ENCODE data around the gene HAUS3. TPM values are rescaled to one million over a fixed set of nuclear protein-coding genes. Genes with fewer than 3 reads are reported as not detected.

The HAUS3 gene
- total RNA-seq, 1 experiment from 2014 or later: 9.4 TPM

DNA sequence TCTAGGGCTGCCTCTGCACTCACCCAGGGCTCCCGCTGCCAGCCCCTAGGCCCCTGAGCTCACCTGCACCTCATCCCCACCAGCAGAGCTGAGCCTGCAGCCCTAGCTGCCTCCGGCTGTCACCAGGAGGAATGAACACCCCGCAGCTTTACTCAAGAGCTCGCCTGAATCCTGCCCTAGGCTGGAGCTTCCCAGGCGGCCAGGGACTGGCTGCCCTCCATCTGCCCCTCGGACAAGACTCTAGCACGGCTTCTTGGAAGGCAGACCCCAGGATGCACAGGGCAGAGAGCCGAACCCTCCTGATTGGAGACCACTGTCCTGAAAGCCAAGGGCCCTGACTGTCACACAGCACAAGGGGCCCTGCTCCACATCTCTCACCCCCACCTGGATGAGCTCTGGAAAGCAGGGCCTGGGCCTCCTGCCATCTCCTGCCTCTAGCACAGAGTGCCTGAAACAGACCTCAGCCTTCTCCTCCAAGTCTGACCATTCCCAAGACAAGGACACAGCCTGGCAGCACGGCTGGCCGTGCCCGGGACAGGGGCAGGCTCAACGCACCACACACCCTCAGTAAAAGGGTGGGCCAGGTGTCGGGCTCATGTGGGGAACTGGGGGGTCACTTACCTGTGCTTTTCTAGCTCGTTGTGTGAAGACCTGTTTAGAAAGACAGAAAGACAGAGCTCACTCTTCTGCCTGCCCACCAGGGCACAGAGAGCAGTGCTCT, 15.6 kb upstream of the HAUS3 start:
- in situ Hi-C loops (cut with HindIII; ENCODE audit: low pct_unique_long_range_greater_than_20kb, low sequenced_read_pairs): no loop called here
- DNase-seq (ENCODE audit: low read depth, low spot score): no peak

DNA sequence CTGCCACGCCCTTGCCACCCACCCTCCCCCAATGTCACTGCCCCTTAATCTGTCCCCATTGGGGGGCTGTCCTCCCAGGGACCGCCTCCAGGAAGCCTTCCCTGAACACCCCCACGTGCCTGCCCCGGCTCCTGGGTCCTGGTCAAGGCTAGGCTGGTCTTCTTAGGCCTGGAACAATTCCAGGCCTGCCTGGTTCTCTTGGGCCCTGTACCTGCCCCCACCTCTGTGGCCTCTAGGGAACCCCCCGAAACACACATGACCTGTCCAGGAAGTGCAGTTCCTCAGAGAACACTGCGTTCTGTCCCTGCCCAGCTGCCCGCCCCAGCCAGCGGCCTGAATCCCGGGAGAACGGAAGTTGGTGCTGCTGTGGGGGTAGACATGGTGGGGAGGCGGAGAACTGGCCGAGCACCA, 14.9 kb upstream of the HAUS3 start:
- DNase-seq (ENCODE audit: low read depth, low spot score): no peak
- in situ Hi-C loops (cut with HindIII; ENCODE audit: low pct_unique_long_range_greater_than_20kb, low sequenced_read_pairs): no loop called here

DNA sequence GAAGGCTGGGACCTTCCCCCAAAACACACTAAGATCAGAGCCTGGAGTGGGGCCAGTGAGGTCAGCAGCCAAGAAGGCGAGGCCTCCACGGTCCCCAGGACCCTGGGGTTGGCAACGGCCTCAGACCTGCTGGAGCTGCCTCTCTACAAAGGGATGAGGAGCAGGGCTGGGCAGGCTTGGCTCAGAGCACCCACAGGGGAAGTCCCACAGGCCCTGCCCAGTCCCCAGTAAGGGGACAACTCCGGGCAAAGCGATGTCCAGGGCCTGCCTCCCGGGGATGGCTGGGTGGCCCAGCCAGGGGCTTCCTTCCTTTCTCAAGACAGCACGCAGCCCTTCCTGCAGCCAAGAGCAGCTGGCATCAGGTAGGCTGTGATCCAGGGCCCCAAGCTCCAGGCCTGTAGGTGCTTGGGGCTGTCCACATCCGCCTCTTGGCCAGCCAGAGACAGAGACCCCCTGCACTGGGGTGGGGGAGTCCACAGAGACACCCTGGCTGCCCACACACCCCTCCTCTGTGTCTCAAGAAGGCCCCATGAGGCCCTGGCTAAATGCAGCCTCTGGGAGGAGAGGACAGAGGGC, 14.3 kb upstream of the HAUS3 start:
- in situ Hi-C loops (cut with HindIII; ENCODE audit: low pct_unique_long_range_greater_than_20kb, low sequenced_read_pairs): no loop called here
- DNase-seq (ENCODE audit: low read depth, low spot score): no peak

DNA sequence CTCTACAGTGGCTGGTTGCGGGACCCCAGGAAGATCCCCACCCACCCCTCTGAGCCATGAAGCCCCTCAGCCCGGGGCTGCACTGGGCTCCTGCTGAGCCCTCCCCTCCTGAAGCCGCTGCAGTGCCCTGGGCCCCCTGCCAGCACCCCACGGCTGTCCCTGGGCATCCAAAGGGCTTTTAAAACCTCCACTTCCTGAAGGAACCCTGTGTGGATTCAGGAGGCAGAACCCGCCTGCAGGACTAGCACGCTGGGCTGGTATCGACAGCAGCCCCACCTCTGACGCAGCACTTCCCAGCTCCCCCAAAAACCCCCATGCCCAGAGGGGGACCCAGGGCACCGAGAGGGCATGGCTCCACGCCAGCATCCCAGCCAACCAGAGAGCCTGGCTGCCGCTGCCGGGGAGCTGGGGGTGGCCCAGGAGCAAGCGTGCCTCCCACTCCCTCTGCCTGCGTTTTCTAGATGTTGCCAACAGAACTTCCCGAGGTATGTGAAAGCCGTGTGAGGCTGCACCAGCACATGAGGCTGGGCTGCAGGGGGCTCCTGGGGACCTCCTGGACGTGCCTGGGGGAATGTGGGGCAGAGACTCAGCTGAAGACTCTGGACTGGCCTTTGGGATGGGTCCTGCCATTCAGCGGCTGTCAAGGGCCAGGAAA, 13.7 kb upstream of the HAUS3 start:
- in situ Hi-C loops (cut with HindIII; ENCODE audit: low pct_unique_long_range_greater_than_20kb, low sequenced_read_pairs): no loop called here
- no peak for DNase-seq (ENCODE audit: low read depth, low spot score)

DNA sequence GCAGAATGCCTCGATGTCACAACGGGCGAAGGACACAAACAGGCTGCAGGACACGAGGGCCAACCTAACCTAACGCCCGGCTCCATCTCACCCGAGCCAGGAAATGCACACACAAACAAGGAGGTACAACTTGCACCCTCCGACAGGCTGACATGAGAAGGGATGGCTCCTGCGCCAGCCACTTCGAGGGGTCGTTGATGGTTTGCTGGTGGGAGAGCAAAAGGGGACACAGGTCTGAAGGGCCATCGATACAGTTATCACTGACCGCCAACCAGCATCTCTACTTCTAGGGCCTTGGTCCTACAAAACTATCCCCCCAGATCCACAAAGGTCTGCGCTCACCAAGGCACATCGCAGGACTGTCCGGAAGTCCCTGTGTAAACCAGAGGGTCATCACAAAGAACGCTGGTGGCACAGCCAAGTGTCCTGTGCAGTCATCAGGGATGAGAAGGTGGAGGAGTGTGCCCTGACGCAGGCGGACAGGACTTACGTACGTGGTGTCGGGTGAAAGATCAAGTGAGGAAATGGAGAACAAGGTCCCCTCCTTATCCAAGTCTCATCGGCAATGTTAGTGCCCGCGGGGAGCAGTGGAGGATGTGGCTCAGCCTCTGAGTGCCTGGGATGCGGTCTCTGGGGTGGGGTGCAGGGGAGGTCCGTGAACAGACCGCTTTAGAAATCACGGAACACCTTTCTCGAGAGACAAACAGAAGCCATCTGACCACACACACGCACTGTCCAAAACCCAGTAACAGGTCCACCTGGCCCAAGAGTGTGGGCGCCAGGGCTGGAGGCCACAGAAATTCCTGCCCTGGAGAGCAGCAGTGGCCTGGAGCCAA, 13.0 kb upstream of the HAUS3 start:
- in situ Hi-C loops (cut with HindIII; ENCODE audit: low pct_unique_long_range_greater_than_20kb, low sequenced_read_pairs): no loop called here
- DNase-seq (ENCODE audit: low read depth, low spot score): no peak

DNA sequence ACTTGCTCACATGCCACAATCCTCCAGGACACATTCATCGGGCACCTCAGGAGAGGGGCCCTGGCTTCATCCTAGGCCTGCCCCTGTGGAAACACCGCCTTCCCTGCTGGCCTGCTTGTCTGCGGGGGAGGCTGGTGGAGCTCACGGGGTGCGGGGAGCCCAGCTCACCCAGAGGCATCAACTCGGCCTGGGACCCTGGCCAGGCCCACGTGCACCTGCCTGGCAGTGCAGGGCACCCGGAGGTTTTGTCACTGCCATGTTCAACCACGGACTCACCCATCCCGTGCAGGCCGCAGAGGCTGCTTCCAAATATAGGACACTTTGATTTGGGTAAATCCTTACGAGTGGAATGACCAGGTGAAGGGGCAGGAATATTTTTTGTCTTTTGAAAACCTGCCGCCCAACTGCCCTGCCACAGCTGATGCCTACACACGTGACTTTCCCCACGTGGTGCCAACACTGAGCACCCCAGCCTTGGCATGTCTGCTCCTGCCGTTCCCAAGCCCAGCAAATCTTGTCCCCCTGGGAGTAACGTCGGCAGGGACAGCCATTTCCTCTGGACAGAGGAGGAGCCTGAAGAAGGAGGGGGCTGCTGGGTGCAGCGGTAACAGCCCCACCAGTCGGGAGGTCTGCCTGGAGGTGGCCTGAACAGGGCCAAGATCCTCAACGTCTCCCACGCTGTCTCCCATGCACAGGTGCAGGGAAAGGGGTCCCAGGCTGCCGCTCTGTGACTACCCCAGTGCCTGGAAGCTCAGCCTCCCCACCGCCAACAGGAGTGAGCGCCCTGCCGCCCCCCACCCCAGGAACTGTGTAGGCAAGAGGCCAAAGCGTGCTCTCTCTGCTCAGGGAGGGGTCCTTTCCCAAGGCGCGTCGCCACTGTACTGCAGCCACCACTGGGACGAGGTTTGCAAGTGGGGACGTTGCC, 11.5 kb upstream of the HAUS3 start:
- DNase-seq (ENCODE audit: low read depth, low spot score): no peak
- in situ Hi-C loops (cut with HindIII; ENCODE audit: low pct_unique_long_range_greater_than_20kb, low sequenced_read_pairs): no loop called here

DNA sequence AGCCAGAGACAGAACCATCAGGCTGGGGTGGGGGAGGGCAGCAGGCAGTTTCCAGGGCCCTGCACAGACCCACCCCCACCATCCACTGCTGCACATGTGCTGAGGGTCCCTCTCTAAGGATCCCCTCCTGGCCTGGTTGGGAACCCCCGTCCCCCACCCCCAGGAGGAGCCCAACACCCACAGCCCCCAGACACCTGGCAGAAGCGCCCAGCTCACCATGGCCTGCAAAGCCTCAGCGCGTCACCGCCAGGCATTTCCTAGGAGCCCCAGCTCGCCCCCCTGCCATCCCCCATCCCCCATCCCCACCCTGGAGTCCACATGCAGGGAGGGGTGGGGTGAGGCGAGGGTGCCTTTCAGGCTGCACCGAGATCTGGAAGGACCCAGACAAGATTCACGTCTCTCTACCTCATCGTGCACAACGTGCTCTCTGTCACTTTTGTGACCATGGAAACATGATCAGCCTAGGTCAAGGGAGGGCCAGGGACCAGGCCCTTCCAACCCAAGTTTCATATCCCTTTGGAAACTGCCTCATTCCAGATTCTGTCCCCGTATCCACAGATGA, 10.7 kb upstream of the HAUS3 start:
- no peak for DNase-seq (ENCODE audit: low read depth, low spot score)
- in situ Hi-C loops (cut with HindIII; ENCODE audit: low pct_unique_long_range_greater_than_20kb, low sequenced_read_pairs): no loop called here

DNA sequence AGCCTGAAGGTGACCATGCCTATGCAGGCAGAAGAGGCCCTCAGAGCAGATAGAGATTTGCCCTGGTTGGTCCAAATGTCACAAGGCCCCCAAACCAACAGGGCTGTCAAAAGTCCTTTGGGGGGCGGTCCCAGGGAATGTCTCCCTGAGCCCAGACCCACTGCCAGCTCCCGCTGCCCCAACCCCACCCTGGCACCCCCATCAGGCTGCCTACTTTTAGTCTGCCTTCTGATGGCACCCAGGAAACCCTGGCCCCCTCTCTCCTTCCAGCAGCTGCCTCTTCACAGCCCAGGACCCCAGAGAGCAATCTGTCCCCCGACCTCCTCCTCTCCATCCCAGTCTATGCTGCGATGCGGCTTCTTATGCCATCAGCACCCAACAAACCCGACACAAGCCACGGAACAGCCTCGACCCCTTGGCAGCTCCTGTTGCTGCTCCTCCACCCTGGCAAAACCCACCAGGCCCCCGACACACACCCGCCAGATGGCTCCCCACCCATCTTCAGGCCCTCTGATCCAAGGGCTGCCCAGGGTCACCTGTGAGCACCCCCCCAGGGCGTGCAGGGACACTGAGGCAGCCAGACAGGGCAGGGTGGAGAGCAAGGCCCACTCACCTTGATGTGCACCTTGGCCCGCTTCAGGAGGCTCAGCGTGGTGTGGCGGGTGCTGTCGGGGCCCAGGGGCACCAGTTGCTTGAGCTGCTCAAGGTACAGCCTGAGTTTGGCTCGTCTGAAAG, 10.0 kb upstream of the HAUS3 start:
- in situ Hi-C loops (cut with HindIII; ENCODE audit: low pct_unique_long_range_greater_than_20kb, low sequenced_read_pairs): no loop called here
- no peak for DNase-seq (ENCODE audit: low read depth, low spot score)

DNA sequence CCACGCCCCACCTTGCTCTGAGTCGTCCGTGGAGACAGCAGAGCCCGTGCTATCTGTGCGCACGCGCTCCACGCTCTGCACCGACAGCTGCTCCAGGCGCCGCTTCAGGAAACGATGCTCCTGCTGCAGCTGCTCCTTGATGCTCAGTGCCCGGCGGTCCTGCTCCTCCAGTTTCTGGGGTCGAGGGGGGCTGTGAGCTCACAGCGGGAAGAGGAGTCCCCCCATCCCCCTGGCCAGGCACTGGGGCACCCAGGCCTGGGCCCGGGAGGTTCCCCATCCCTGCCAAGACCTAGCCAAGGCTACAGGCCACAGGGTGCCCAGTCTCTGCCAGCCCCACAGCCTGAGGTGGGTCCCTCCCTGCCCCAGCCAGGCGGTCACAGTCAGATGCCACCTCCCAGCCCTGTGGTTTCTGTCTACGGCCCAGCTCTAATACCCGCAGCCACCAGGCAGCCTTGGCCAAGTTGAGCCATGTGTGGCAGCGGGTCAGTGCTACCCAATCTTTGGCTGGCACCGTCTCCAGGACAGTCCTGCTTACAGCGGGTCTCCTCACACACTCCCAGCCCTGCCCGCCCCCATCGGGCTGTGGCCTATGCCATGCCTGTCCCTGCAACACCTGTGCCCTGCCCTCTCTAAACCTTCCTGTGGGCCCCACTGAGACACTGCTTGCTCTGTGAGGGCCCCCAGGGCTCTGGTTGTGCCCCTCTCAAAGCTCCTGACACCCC, 9.3 kb upstream of the HAUS3 start:
- in situ Hi-C loops (cut with HindIII; ENCODE audit: low pct_unique_long_range_greater_than_20kb, low sequenced_read_pairs): no loop called here

DNA sequence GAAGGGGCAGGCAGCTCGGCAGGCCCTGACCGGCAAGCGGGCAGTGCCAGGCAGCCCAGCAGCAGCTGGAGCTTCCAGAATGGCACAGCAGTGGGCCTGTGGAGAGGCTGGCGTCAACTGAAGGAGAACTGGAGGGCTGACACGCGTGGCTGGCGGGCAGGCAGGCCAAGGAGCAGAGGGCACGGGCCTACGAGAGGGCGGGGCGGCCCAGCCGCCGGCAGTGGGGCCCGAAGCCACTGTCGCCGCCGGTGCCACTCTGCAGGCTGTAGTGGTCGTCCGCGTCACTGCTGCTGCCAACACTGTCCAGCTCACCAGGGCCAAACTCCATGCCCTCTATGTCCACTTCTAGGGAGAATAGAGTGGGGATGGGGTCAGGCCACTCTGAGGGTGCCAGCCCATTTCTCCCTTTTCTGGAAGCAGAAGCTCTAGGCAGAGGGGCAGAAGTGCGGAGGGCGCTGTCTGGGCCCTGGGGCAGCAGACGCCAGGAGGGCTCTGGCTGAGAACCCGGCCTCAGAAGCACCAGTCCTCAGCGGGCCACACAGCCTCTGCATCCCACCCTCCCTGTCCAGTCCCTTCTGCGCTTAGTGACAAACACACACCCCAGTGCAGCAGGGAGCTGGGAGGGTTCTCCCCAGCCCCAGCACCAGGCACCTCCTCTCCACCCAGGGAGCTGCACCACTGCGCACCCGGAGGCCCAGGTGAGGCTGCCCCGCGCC, 8.6 kb upstream of the HAUS3 start:
- no peak for DNase-seq (ENCODE audit: low read depth, low spot score)
- in situ Hi-C loops (cut with HindIII; ENCODE audit: low pct_unique_long_range_greater_than_20kb, low sequenced_read_pairs): no loop called here

More for the DNA sequence above, 9.3 kb upstream of the HAUS3 start:
- no peak for DNase-seq (ENCODE audit: low read depth, low spot score)

DNA sequence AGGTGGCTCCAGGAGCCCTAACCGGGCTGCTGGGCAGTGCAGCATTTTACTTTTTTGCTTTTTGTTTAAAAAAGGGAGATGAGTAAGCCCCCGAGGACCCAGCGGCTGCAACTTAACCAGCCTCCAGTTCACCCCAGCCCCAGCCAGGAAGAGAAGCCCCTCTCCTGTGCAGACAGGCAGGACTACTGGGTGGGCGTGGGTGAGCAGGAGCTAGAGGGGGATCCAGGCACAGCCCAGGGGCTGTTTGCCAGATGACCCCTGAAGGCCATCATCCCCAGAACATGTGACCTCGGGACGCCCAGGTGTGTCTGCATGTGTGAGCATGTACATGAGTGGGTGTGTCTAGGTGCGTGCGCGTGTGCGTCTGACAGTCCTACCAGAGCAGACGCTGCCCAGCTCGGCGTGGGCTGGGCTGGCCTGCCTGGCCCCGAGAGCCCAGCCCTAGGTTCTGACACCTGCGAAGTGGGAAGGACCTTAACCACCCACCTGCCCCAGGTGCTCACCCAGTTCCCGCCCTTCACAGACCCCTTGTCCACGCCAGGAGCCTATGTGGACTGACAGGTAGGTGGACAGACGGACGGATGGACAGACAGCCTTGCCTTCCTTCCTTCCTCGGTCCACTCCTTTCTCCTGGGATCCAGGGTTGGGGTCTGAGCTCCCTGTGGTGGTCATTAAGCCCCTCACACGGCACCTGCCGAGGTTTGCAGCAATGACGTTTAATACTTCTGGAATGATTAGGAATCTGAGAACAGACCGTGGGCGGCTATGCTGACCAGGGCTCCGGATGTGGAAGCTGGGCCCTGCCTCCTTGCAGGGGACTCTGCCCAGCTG, 7.8 kb upstream of the HAUS3 start:
- DNase-seq (ENCODE audit: low read depth, low spot score): no peak
- in situ Hi-C loops (cut with HindIII; ENCODE audit: low pct_unique_long_range_greater_than_20kb, low sequenced_read_pairs): no loop called here

DNA sequence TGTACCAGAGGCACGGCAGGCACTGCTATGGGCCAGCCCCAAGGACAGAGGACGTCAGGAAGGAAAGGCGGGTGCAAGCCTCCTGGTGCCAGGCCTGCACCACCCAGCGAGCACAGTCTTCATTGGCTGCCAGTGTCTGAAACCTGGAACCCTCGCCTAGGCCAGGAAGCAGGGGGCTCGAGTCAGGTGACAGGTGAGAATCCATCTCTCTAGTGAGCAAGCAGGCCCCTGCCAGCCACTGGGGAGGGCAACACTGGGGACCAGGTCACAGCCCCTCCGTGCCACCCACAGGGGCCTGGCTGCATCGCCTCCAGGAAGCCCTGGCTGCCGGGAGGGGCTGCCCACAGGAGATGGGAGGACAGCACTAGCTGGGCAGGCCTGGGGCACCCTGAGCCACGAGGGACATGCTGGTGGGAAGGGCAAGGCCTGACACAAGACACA, 6.9 kb upstream of the HAUS3 start:
- in situ Hi-C loops (cut with HindIII; ENCODE audit: low pct_unique_long_range_greater_than_20kb, low sequenced_read_pairs): no loop called here
- DNase-seq (ENCODE audit: low read depth, low spot score): no peak

DNA sequence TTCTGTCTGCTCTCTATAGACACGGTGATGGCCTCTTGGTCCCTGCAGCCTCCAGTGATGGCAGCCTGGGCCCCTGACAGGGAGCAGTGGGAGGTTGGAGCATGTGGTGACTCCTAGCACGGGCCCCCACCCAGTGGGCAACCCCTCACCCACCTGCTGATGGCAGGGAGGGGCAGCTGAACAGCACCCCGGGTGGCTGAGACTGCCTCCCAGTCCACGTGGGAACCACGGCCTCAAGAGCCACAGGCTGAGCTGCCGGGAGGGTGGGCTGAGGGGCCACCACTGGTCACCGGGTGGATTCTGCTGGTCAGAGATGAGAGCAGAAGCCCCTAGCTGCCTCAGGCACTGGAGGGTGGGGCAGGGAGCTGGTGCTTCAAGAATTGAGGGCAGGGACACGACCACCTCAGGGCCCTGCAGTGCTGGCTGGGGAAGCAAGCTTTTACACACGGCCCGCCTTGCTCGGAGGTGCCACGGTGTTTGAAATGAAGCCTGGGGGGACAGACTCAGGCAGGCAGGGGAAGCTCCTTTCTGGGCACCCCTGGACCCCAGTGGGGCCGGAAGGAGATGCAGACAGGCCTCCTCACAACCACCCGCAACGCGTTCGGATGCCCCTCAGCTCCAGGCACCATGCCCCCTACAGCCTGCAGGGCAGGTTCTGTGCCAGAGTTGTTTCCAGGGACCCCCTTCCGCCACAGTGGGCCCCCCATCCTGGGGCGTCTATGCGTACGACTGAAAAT, 6.3 kb upstream of the HAUS3 start:
- in situ Hi-C loops (cut with HindIII; ENCODE audit: low pct_unique_long_range_greater_than_20kb, low sequenced_read_pairs): no loop called here
- no peak for DNase-seq (ENCODE audit: low read depth, low spot score)

Data from SK-MEL-5 (cell line).